Measurements from ENCODE around the gene ZNF620. TPM values are rescaled to one million over a fixed set of nuclear protein-coding genes. Genes with fewer than 3 reads are reported as not detected.

The ZNF620 gene
- total and polyA plus RNA-seq, 2 experiments from 2014 or later, result 0.32 to 0.86 TPM

DNA sequence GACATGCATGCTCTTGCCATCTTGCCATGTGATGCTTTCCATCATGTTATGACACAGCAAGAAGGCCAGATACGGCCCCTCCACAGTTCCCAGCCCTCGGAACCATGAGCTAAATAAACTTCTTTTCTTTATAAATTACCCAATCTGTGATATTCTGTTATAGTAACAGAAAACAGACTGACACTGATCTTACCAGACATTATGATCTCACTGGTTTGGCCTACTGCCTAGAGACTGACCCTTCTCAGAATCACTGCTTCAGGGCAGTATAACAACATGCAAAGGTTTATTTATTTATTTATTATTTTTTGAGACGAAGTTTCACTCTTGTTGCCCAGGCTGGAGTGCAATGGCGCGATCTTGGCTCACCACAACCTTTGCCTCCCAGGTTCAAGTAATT, 14.9 kb upstream of the ZNF620 start:
- 95 to 97% methylated on average over 5 of the region's 5 CpGs for WGBS, 2 experiments (ENCODE audit: low coverage in 1 of 2, low lambda C conversion rate in 2 of 2, missing lambda C conversion rate in 2 of 2)
- no peaks in the 10 kb centered on the region for H3K9me3 ChIP-seq (ENCODE audit: low read depth)
- H3K9me2 ChIP-seq (ENCODE audit: insufficient read depth), result no peaks in the 10 kb centered on the region
- H3K4me3 ChIP-seq, result no peak overlapping the region
- DNase-seq, result no peak
- no peaks in the 10 kb centered on the region for H4K20me1 ChIP-seq (ENCODE audit: insufficient read depth)
- TF ChIP-seq EZH2 (IDR thresholded peaks at IDR 0.05; ENCODE audit: insufficient read depth, poor library complexity, severe bottlenecking) (no peak), EZH2phosphoT487 (IDR thresholded peaks at IDR 0.05; ENCODE audit: insufficient read depth, low read depth) (no peak)
- no peak overlapping the region for H2AFZ ChIP-seq
- no peaks in the 10 kb centered on the region for H3F3A ChIP-seq (ENCODE audit: insufficient read depth)
- H3K36me3 ChIP-seq (ENCODE audit: low read depth), result peaks cover 11% of the 10 kb centered on the region
- H3K27ac ChIP-seq, result no peak overlapping the region
- H3K9ac ChIP-seq, result no peak overlapping the region
- in situ Hi-C loops (cut with MboI), result no loop called here
- H3K4me1 ChIP-seq (ENCODE audit: insufficient read depth), result no peaks in the 10 kb centered on the region
- no peak overlapping the region for H3K4me2 ChIP-seq (ENCODE audit: unreplicated experiment)
- H3K79me2 ChIP-seq (ENCODE audit: insufficient read depth), result no peaks in the 10 kb centered on the region
- no peaks in the 10 kb centered on the region for H3K27me3 ChIP-seq (replicated peaks; ENCODE audit: insufficient read depth)

DNA sequence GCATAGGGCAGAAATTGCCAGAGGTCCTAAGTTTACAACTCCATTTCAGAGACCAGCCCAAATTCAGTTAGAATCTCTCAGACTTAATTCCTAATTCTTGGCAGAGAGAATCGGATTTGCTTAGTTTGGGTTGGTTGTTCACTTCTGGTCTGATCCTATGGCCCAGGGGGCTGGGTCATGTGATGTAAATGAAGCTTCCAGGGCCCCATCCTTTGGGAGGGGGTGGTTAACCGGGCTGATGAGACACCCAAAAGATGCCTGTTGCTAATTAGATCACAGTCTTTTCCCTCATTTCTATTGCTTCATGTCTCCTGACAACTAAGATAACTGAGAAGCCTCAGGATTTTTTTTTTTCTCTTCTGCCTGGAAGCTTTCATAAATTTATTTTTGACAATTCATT, 11.1 kb upstream of the ZNF620 start:
- Histone ChIP-seq H3K4me2 (ENCODE audit: unreplicated experiment) (no peak overlapping the region), H3F3A (ENCODE audit: insufficient read depth) (no peaks in the 10 kb centered on the region), H3K9me3 (ENCODE audit: low read depth) (no peaks in the 10 kb centered on the region), H3K4me3 (no peak overlapping the region), H3K27me3 (replicated peaks; ENCODE audit: insufficient read depth) (no peaks in the 10 kb centered on the region), H3K36me3 (ENCODE audit: low read depth) (no peaks in the 10 kb centered on the region), H3K9ac (no peak overlapping the region), H3K4me1 (ENCODE audit: insufficient read depth) (no peaks in the 10 kb centered on the region), H2AFZ (no peak overlapping the region), H4K20me1 (ENCODE audit: insufficient read depth) (no peaks in the 10 kb centered on the region), H3K79me2 (ENCODE audit: insufficient read depth) (no peaks in the 10 kb centered on the region), H3K27ac (no peak overlapping the region), H3K9me2 (ENCODE audit: insufficient read depth) (no peaks in the 10 kb centered on the region)
- no peak for TF ChIP-seq EZH2phosphoT487 (IDR thresholded peaks at IDR 0.05; ENCODE audit: insufficient read depth, low read depth)
- no peak for TF ChIP-seq EZH2 (IDR thresholded peaks at IDR 0.05; ENCODE audit: insufficient read depth, poor library complexity, severe bottlenecking)
- no peak for DNase-seq
- 0 to 7% methylated on average over 2 of the region's 2 CpGs for WGBS, 2 experiments (ENCODE audit: low coverage in 1 of 2, low lambda C conversion rate in 2 of 2, missing lambda C conversion rate in 2 of 2)
- in situ Hi-C loops (cut with MboI), result no loop called here

DNA sequence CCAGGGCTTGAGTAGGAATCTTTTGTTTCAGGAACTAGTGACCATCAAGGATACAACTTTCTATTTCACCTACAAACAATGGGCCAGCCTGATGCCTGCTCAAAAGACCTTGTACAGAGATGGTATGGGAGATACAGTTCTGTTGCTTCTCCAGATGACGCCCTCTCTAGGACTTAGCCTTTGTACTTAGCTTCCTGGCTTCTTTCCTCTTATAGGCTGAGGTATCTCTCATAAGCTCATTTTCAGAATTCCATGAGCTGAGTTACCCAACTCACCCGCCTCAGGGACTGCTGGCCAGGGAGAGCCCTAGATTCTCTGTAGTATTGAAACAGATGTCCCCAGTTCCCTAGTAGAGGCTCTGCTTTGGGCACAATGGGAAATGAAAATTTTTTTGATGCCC, 8.6 kb upstream of the ZNF620 start:
- Histone ChIP-seq H3K9me2 (ENCODE audit: insufficient read depth) (no peaks in the 10 kb centered on the region), H3K36me3 (ENCODE audit: low read depth) (no peaks in the 10 kb centered on the region), H3K4me2 (ENCODE audit: unreplicated experiment) (no peak overlapping the region), H3K27ac (no peak overlapping the region), H3K9me3 (ENCODE audit: low read depth) (no peaks in the 10 kb centered on the region), H3K4me1 (ENCODE audit: insufficient read depth) (no peaks in the 10 kb centered on the region), H3K9ac (no peak overlapping the region), H3F3A (ENCODE audit: insufficient read depth) (no peaks in the 10 kb centered on the region), H3K4me3 (no peak overlapping the region), H2AFZ (no peak overlapping the region), H3K27me3 (replicated peaks; ENCODE audit: insufficient read depth) (no peaks in the 10 kb centered on the region), H4K20me1 (ENCODE audit: insufficient read depth) (no peaks in the 10 kb centered on the region), H3K79me2 (ENCODE audit: insufficient read depth) (no peaks in the 10 kb centered on the region)
- 85 to 88% methylated on average over 2 of the region's 2 CpGs for WGBS, 2 experiments (ENCODE audit: low coverage in 1 of 2, low lambda C conversion rate in 2 of 2, missing lambda C conversion rate in 2 of 2)
- no peak for DNase-seq
- in situ Hi-C loops (cut with MboI), result no loop called here
- TF ChIP-seq EZH2phosphoT487 (IDR thresholded peaks at IDR 0.05; ENCODE audit: insufficient read depth, low read depth), result no peak
- no peak for TF ChIP-seq EZH2 (IDR thresholded peaks at IDR 0.05; ENCODE audit: insufficient read depth, poor library complexity, severe bottlenecking)

DNA sequence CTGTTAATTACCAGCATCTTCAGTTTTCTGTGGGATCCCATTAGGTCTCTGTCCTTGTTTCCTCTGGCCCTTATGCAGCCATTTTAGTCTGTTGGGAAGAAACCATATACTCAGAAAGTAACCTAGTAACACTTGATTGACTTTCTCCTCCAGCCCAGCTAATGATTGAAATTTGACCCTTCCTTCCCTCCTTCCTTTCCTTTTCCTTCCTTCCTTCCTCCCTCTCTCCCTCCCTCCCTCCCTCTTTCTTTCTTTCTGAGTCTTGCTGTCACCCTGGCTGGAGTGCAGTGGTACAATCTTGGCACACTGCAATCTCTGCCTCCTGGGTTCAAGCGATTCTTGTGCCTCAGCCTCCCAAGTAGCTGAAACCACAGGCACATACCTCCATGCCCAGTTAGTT, 5.9 kb upstream of the ZNF620 start:
- TF ChIP-seq EZH2 (IDR thresholded peaks at IDR 0.05; ENCODE audit: insufficient read depth, poor library complexity, severe bottlenecking), result no peak
- TF ChIP-seq EZH2phosphoT487 (IDR thresholded peaks at IDR 0.05; ENCODE audit: insufficient read depth, low read depth), result no peak
- Histone ChIP-seq H3K36me3 (ENCODE audit: low read depth) (no peaks in the 10 kb centered on the region), H4K20me1 (ENCODE audit: insufficient read depth) (no peaks in the 10 kb centered on the region), H3K79me2 (ENCODE audit: insufficient read depth) (no peaks in the 10 kb centered on the region), H3K4me2 (ENCODE audit: unreplicated experiment) (no peak overlapping the region), H3F3A (ENCODE audit: insufficient read depth) (peaks cover 7% of the 10 kb centered on the region), H2AFZ (no peak overlapping the region), H3K27ac (no peak overlapping the region), H3K27me3 (replicated peaks; ENCODE audit: insufficient read depth) (no peaks in the 10 kb centered on the region), H3K9me3 (ENCODE audit: low read depth) (no peaks in the 10 kb centered on the region), H3K4me3 (no peak overlapping the region), H3K9me2 (ENCODE audit: insufficient read depth) (no peaks in the 10 kb centered on the region), H3K4me1 (ENCODE audit: insufficient read depth) (peaks cover 8% of the 10 kb centered on the region), H3K9ac (no peak overlapping the region)
- no peak for DNase-seq
- WGBS, 2 experiments (ENCODE audit: low coverage in 1 of 2, low lambda C conversion rate in 2 of 2, missing lambda C conversion rate in 2 of 2), result 84 to 95% methylated on average over 1 of the region's 1 CpG
- in situ Hi-C loops (cut with MboI), result no loop called here

DNA sequence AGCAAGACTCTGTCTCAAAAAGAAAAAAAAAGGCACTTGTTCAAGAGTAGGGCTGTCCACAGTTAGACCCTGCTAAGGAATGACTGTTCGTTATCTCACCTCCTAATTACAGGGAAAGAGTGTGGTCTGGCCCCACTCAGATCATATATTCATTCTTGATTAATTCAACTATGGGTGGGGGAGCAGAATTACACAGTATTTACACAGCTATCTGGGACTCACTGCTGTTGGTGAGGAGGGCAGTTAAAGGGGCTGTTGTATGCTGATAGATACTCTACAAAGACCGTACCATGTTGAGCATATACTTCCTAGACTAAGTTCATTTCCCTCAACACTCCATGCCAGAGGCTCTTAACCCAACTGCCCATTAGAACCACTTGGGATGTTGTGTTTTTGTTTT, 3.8 kb upstream of the ZNF620 start:
- Histone ChIP-seq H4K20me1 (ENCODE audit: insufficient read depth) (no peaks in the 10 kb centered on the region), H3K79me2 (ENCODE audit: insufficient read depth) (no peaks in the 10 kb centered on the region), H2AFZ (no peak overlapping the region), H3K9me2 (ENCODE audit: insufficient read depth) (no peaks in the 10 kb centered on the region), H3K4me2 (ENCODE audit: unreplicated experiment) (no peak overlapping the region), H3K4me3 (no peak overlapping the region), H3K9ac (no peak overlapping the region), H3K27ac (no peak overlapping the region), H3K27me3 (replicated peaks; ENCODE audit: insufficient read depth) (no peaks in the 10 kb centered on the region), H3F3A (ENCODE audit: insufficient read depth) (peaks cover 13% of the 10 kb centered on the region), H3K4me1 (ENCODE audit: insufficient read depth) (peaks cover 16% of the 10 kb centered on the region), H3K9me3 (ENCODE audit: low read depth) (no peaks in the 10 kb centered on the region), H3K36me3 (ENCODE audit: low read depth) (no peaks in the 10 kb centered on the region)
- TF ChIP-seq EZH2phosphoT487 (IDR thresholded peaks at IDR 0.05; ENCODE audit: insufficient read depth, low read depth) (no peak), EZH2 (IDR thresholded peaks at IDR 0.05; ENCODE audit: insufficient read depth, poor library complexity, severe bottlenecking) (no peak)
- no peak for DNase-seq
- in situ Hi-C loops (cut with MboI), result no loop called here
- 88 to 90% methylated on average over 2 of the region's 2 CpGs for WGBS, 2 experiments (ENCODE audit: low coverage in 1 of 2, low lambda C conversion rate in 2 of 2, missing lambda C conversion rate in 2 of 2)

Data from GM23248 (cell line).